Activated T-cell treated with anti-CD3 and anti-CD28 coated beads, Interleukin-2, amount 50 U/mL, for 1 hour (primary cell): ENCODE results near the gene UPK3B.
"Not testable (repeated sequence)": the region's sequence is repeated elsewhere in the genome, so short reads cannot be mapped to it uniquely, and the experiment has no call there.

Experiments
- DNase-seq: peaks from one replicate; pipeline ENCODE4 v3.0.0-alpha.2; 2020

Gene UPK3B

DNA sequence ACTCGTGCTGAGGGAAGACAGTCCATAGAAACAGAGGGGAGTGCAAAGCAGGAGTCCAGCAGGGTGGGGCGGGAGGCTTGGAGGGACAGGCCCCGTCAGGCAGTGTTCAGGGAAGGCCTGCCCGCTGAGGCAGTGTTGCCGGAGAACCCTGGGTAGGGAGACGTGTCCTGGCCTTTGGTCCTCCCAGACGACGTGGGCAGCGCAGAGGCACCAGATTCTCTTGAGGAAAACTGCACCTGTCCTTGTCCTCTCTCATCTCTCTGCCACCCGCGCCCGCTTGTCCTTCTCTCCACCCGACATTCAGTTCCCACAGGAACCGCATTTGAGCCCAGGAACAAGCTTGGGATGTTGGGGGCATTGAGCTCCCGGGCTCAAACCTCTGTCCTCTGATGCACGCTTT, 14.6 kb upstream of the UPK3B start:
- not testable (repeated sequence) for DNase-seq

DNA sequence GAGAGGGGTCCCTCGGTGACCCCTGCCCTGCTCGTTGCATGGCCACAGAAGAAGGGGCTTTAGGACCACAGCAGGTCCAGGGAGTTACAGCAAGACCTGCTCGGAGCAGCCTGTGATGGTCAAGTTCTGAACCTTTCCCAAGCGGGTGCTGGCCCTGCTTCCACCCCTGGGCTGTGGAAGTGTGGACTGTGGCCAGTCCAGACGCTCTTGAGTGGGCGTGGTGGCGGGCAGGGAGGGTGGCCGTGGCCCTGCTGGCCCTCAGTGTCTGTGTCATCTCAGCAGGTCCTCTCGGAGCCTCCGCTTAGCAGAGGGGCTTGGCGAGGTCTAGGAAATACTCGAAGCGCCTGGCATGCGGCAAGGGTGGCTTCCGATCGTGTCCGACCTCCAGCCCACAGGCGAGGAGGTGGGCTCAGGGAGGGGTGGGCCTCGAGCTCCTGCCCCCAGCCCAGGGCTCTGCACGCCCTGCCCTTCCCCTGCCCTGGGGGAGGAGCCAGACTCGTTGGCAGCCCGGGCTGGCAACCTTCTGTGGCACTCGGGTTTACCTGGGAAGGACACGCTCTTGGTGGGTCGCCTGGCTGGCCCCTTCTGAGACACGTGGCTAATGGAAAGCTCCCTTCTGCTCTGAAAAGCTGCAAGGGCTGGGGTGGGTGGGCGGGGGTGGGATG, 12.3 kb upstream of the UPK3B start:
- DNase-seq: not testable (repeated sequence)

DNA sequence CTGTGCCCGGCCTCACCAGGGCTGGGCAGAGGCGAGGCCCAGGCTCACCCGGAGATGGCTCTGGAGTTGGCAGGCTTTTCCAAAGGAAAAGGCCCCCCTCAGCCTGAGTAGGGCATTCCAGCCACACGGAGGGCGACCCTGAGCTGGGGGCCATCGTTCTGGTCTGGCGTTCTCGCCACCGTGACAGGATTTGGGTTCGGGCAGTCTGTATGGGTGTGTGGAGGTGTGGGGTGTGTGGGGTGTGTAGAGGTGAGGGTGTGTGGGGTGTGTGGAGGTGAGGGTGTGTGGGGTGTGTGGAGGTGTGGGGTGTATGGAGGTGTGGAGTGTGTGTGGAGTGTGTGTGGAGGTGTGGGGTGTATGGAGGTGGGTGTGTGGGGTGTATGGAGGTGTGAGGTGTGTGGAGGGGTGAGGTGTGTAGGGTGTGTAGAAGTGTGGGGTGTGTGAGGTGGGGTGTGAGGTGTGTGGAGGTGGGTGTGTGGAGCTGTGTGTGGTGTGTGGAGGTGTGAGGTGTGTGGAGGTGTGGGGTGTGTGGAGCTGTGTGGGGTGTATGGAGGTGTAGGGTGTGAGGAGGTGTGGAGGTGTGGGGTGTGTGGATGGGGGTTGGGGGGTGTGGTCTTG, 11.7 kb upstream of the UPK3B start:
- not testable (repeated sequence) for DNase-seq

DNA sequence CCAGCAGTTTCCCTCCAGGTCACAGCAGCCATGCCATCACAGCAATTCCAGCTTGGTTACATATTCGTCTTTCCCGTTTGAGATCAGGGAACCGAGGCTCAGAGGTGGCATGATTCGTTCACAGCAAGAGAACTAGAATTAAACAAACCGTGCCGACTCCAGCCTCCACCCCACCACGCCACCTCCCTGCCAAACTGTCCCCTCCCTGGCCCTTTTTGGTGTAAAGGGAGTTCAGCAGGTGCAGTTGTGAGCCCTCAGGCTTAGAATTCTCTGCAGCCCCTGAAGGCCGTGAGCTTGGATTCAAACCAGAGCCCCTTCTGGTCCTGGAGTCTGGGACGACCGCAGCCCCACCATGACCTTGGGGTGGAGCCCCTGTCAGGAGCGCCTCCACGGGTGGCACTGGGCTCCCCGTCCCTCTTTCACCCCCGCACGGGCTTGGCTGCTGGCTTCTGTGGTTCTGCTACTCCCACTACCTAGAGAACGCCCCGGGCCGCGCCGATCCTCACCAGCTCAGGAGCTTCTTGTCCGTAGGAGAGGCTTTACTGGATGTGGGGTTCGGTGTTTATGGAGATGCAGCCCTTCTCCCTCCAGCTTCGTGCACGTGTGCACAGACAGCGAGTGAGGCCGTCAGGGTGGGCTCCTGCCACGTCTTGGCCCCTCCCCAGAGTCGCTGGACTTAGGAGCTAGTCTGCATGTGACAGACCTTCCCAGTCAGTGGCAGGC, 11.0 kb upstream of the UPK3B start:
- not testable (repeated sequence) for DNase-seq

DNA sequence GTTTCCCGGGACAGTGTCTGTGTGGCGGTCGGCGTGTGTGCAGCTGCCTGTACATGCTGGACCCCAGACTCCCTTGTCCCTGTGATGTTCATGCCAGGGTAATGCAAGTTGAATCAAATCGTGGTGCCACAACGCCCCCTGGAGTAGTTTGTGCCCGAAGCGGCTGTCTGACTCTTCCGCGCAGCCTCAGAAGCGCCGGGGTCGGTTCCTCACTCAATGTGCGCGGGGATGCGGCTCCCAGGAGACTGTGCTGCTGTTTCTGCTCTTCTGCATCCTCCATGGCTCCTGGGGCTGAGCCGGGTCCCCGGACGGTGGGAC, 10.5 kb upstream of the UPK3B start:
- DNase-seq: not testable (repeated sequence)

DNA sequence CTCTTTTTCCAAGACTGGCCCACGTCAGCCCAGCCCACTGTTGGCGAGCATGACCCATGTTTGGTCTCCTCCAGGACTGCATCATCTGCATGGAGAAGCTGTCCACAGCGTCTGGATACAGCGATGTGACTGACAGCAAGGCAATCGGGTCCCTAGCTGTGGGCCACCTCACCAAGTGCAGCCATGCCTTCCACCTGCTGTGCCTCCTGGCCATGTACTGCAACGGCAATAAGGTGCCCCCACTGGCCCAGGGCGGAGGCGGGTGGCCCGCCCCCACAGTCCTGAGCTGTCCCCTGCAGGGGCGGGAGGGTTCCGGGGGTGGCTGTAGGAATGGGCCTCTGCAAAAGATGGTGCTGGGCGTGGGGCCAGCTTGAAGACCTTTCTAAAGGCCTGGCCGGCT, 8.1 kb upstream of the UPK3B start:
- DNase-seq: not testable (repeated sequence)

DNA sequence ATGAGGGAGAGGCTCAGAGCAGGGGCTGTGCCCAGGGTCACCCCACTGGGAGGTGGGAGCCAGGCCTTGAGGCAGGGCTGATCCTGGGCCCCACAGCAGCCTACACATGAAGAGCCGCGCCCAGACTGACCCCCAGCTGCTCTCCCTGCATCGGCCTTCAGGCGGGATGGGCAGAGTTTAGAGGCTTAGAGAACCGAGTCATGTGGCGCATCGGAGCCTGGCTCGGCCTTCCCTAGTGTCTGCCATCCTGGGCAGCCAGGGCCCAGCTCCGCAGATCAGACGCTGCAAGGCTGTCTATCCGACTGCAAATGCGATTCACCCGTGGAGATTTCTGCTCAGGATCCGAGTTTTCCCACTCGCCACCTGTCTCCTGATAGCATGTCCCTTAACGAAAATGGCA, 7.5 kb upstream of the UPK3B start:
- not testable (repeated sequence) for DNase-seq

DNA sequence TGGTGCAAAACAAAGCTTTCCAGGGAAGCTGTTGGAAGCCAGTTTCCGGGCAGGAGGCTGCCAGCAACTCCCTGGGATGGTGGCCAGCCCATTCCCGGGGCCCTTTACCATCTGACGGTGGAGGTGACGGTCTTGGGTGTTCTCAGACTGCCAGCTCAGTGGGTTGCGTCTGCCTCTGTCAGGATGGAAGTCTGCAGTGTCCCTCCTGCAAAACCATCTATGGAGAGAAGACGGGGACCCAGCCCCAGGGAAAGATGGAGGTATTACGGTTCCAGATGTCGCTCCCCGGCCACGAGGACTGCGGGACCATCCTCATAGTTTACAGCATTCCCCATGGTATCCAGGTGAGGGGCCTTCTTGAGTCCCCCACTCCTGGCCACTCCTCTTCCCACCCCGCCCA, 7.1 kb upstream of the UPK3B start:
- not testable (repeated sequence) for DNase-seq

DNA sequence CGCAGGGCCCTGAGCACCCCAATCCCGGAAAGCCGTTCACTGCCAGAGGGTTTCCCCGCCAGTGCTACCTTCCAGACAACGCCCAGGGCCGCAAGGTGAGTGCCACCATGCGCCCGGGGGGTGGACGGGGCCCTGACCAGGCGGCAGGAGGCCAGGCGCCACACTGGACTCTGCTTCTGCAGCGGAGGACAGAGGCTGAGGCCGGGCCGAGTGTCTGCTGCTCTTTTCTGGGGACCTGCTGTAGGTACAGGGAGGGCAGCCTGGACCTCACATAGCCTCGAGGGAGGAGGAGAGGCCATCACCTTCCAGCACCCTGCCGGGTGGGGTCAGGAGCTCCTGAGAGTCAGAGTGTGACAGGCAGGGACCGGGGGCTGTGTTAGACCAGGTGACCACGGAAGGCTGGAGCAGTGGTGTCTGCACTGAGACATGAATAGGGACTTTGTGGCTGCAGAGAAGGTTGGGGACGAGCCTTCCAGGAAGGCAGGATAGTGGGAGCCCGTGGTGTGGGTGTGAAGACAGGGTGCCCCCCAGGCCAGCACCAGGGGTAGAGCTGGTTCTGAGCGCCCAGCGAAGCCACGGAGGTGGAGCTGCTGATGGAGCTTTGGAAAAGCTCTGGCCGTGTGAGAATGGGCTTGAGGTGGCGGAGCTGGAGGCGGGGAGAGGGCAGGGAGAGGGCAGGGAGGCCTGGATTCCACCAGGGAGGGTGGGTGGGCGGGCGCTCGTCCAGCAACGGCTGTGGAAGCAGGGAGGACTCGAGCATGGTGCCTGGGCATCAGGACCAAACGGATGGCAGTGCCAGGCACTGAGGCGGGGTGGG, 5.8 kb upstream of the UPK3B start:
- DNase-seq: not testable (repeated sequence)

DNA sequence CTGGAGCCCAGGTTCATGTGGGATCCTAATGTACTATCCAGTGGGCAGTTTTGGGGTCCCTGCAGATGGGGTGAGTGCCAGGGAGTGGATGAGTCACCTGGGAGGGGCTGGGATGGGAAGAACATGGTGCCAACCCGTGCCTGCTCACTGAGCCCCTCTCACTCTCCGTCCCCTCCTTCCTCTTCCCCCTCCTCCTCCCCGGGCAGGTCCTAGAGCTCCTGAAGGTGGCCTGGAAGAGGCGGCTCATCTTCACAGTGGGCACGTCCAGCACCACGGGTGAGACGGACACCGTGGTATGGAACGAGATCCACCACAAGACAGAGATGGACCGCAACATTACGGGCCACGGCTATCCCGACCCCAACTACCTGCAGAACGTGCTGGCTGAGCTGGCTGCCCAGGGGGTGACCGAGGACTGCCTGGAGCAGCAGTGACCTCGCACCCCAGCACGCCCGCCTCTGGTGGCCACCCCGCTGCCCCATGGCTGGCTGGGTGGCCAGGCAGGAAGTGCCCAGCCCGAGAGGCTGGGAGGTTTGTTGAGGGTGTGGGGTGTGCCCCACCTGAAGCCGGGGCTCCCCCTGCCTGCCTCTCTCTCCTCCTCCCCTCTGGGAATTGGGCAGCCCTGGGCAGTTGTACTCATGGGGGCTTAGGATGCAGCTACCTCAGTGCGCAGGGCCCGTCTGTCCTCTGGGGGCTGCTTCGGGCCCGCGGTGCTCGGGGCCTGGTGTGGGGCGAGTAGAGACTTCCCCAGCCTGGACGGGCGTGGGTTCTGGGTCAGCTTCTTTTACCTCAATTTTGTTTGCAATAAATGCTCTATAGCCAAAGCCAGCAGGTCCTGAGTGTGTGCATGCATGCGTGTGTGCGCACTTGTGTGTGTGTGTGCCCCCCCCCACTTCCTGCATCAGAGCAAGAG, 4.9 kb upstream of the UPK3B start:
- no peak for DNase-seq

DNA sequence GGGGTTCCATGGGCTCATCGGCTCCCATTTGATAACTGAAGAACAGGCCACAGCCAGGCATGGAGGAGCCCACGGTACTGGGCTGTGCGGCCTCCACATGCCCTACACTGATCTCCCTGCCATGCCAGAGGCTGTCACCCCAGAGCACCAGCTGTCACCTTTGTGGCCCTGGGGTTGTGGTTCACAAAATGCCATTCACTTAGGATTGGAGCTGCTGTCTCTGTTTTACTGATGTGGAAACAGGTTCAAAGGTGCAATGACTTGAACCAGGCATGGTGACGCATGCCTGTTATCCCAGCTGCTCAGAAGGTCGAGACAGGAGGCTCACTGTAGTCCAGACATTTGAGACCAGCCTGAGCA, 4.3 kb upstream of the UPK3B start:
- no peak for DNase-seq

DNA sequence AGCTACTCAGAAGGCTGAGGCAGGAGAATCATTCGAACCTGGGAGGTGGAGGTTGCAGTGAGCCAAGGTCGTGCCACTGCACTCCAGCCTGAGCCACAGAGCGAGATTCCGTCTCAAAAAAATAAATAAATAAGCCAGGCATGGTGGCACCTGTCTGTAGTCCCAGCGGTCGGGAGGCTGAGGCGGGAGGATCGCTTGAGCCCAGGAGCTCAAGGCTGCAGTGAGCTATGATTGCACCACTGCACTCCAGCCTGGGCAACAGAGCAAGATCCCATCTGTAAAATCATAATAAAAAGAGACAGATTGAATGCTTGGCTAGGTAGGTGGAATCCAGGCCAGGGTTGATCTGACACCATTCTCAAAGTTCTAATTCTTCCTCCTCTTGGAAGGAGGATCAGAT, 3.7 kb upstream of the UPK3B start:
- DNase-seq: not testable (repeated sequence)

DNA sequence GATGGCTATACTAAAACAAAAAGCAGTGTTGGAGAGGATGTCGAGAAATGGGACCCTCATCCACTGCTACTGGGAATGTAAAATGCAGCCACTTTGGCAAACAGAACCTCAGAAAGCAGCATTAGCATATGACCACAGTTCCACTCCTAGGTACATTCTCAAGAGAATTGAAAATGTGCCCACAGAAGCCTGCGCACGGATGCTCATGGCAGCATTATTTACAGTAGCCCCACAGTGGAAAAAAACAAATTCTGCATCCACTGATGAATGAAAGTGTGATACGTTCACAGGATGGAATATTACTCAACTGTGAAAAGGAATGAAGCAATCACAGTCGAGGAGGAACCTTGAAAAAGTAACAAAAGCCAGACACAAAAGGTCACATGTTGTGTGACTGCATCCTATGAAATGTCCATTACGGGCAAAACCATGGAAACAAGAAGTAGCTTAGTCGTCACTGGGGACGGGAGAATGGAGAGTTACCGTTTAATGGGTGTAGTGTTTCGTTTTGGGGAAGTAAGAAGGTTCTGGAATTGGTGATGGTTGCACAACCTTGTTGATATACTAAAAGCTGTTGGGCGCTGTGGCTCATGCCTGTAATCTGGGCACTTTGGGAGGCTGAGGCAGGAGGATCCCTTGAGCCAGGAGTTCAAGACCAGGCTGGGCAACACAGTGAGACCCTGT, 2.5 kb upstream of the UPK3B start:
- no peak for DNase-seq

DNA sequence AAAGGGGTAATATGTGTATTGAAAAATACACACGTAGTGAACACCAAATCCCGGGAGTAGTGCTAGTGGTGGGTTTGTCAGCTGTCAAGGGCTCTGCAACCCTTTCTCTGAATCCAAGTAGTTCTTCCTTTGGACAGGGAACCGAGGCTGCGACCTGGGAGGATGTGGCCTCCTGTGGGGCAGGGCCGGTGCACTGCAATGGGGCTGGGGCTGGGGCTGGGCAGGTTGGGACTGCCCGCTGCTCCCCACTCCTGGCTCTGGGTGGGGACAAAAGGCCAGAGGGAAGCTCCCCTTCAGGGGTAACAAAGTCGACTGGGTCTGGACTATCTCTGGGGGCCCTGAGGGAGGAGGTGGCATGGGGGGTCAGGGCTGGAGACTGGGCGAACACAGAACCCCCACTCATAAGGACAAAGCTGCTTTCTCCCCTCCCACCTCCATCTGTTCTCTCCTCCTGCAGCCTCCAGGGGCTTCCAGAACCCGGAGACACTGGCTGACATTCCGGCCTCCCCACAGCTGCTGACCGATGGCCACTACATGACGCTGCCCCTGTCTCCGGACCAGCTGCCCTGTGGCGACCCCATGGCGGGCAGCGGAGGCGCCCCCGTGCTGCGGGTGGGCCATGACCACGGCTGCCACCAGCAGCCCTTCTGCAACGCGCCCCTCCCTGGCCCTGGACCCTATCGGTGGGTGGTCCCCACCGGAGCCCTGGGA, 1.0 kb downstream of the UPK3B start:
- DNase-seq: not testable (repeated sequence)

DNA sequence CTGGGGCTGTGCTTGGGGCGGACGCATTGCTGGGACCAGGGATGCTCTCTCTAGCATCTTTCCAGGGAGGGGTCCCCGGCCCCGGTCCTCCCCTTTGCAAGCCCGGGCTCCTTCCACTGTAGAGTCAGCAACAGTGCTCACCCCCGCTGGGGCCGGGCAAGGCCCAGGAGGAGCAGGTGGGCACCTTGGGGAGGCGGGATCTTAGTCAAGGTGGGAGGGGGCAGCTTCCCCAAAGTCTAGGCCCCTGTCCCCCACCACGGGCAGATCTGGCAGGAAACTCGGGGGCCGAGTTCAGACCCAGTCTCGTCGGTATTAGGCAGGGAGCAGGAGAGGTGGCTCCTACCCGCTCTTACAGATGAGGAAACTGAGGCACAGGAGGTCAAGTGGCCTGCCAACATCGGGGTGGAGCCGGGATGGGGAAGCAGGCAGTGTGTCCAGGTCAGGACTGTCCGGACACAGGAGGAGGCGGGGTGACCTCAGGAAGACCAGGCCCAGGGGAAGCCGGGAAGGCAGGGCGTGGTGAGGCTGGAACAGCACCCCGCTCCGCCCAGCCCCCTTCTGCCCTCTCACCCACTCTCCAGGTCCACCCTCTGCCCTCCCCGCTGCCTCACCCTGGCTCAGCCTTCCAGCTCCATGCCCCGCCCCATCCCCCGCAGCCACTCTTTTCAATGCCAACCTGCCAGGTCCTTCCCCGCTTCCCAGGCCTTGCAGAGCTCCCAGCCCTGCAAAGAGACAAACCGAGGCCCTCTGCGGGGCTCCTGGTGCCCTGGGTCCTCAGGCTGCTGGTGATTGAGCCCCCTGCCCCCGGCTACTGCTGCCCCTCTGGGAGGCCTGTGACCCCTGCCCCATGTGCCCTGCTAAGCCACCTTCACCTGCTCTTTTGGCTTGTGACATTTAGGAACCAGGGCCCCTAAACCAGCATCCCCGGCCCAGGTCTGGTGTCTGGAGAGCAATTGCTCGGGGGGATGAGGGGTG, 1.8 kb downstream of the UPK3B start:
- DNase-seq: not testable (repeated sequence)

DNA sequence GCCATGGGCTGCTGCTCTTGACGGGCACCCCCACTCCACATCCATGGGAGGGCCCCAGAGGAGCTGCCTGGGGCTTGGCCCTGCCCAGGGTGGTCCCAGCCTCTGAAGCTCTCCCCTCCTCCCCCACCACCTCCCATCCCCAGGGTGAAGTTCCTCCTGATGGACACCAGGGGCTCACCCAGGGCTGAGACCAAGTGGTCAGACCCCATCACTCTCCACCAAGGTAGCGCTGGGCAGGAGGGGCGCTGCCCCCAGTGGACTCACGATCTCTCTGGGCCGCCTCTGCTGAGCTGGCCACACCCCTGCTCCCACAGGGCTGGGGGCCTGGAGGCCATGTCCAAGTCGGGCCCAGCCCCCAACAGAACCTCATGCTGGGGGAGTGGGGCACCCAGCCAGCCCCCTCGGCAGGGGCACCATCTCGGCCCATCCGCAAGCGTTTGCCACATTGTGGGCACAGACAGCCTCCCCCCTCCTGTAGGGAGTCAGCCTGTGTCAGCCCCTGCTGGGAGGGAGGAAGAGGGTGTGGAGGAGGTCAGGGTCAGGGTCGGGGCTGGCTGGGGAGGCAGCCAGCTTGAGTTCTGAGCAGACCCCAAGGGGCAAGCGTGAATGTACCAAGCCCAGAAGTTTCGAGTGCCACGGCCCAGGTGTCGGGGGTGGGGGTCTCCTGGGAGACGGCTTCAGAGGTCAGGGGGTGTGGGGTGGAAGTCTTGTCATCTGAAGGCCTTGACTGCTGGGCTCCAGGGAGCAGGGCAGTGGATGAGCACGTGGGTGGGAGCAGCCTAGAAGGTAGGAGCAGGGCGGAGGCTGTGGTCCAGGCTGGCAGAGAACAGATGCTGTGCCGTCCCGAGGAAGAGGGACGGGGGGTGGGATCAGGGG, 2.8 kb downstream of the UPK3B start:
- no peak for DNase-seq

DNA sequence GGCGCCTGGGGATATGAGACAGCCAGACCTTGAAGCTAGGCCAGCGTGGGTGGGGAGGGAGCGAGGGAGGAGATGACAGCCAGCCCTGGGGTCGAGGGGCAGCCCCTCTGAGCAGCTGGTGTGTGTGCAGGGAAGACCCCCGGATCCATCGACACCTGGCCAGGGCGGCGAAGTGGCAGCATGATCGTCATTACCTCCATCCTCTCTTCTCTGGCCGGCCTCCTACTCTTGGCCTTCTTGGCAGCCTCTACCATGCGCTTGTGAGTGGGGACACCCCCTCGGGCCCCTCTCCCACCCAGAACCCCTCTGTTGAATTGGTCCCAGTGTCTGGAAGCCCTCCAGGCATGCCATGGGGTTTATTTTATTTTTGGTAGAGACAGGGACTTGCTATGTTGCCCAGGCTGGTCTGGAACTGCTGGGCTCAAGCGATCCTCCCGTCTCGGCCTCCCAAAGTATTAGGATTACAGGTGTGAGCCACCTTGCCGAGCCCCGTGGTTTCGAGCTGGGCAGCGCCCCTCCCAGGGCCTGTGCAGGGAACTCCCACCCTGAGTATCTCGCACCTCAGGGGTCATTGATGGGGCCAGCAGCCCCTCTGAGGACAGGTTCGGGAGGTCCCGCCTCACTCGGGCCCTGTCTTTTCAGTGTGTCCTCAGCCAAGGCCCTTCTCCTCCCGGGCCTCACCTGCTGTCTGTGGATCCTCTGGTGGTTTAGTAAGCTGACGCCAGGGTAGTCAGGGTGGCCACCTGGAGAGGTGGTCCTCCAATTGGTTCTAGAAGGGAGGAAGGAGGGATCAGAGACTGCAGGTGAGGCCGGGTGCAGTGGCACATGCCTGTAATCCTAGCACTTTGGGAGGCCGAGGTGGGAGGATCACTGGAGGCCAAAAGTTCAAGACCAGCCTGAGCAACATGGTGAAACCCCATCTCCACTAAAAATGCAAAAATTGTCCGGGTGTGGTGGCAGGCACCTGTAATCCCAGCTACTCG, 3.8 kb downstream of the UPK3B start:
- no peak for DNase-seq
